SK-N-SH treated with all-trans-retinoic acid at 6 μM for 48 hours (cell line): ENCODE results near the gene PNPLA7.
"Not testable (repeated sequence)": the region's sequence is repeated elsewhere in the genome, so short reads cannot be mapped to it uniquely, and the experiment has no call there.

Experiments
- ATAC-seq: fragments of 200-7000 bp; cut with Tn5 transposase; 3 replicates; pipeline ENCODE4 v1.9.1; 2020; ENCODE audit warnings: mild to moderate bottlenecking, moderate library complexity
- ARNTL ChIP-seq: fragments of 450-650 bp; formaldehyde crosslinking; IDR thresholded peaks from 2 replicates; pipeline ENCODE4 v1.5.0; 2020; ENCODE audit warnings: low read depth, mild to moderate bottlenecking, moderate library complexity, borderline replicate concordance
- BACH2 ChIP-seq: fragments of 250-450 bp; sonication (Bioruptor Pico); IDR thresholded peaks from 2 replicates; pipeline ENCODE4 v1.9.0; 2021; ENCODE audit warnings: mild to moderate bottlenecking, borderline replicate concordance
- CREB5 ChIP-seq: fragments of 250-450 bp; sonication (Bioruptor Pico); IDR thresholded peaks from 2 replicates; pipeline ENCODE4 v1.5.1; 2020; ENCODE audit warnings: low read depth, mild to moderate bottlenecking, moderate library complexity
- CSDC2 ChIP-seq: fragments of 250-450 bp; sonication (Bioruptor Pico); IDR thresholded peaks from 2 replicates; pipeline ENCODE4 v1.5.0; 2020; ENCODE audit warnings: mild to moderate bottlenecking, moderate library complexity
- CSRNP3 ChIP-seq: fragments of 250-450 bp; sonication (Bioruptor Pico); IDR thresholded peaks from 2 replicates; pipeline ENCODE4 v1.5.1; 2021; ENCODE audit warnings: mild to moderate bottlenecking, moderate library complexity
- ESRRG ChIP-seq: fragments of 250-450 bp; sonication (Bioruptor Pico); IDR thresholded peaks from 2 replicates; pipeline ENCODE4 v1.6.1; 2021; ENCODE audit warnings: mild to moderate bottlenecking
- GLIS3 ChIP-seq: fragments of 250-450 bp; sonication (Bioruptor Pico); IDR thresholded peaks from 2 replicates; pipeline ENCODE4 v1.5.0; 2020; ENCODE audit warnings: mild to moderate bottlenecking, moderate library complexity
- ISL1 ChIP-seq: fragments of 250-450 bp; sonication (Bioruptor Pico); IDR thresholded peaks from 2 replicates; pipeline ENCODE4 v2.1.2; 2022; ENCODE audit warnings: mild to moderate bottlenecking, moderate library complexity
- OSR1 ChIP-seq: fragments of 250-450 bp; sonication (Bioruptor Pico); IDR thresholded peaks from 2 replicates; pipeline ENCODE4 v1.8.0; 2022; ENCODE audit warnings: moderate library complexity, mild to moderate bottlenecking, inconsistent platforms
- PATZ1 ChIP-seq: fragments of 250-450 bp; sonication (Bioruptor Pico); IDR thresholded peaks from 2 replicates; pipeline ENCODE4 v1.8.0; 2020; ENCODE audit warnings: mild to moderate bottlenecking, moderate library complexity, borderline replicate concordance
- POU6F1 ChIP-seq: fragments of 250-450 bp; sonication (Bioruptor Pico); IDR thresholded peaks from 2 replicates; pipeline ENCODE4 v1.8.0; 2021; ENCODE audit warnings: low read depth, mild to moderate bottlenecking, moderate library complexity, borderline replicate concordance
- PPARA ChIP-seq: fragments of 250-450 bp; sonication (Bioruptor Pico); IDR thresholded peaks from 2 replicates; pipeline ENCODE4 v1.5.0; 2020; ENCODE audit warnings: mild to moderate bottlenecking, borderline replicate concordance
- RARB ChIP-seq: fragments of 250-450 bp; sonication (Bioruptor Pico); IDR thresholded peaks from 2 replicates; pipeline ENCODE4 v1.8.0; 2021; ENCODE audit warnings: mild to moderate bottlenecking, moderate library complexity
- SNAI2 ChIP-seq: fragments of 250-450 bp; sonication (Bioruptor Pico); IDR thresholded peaks from 2 replicates; pipeline ENCODE4 v1.5.0; 2020; ENCODE audit warnings: mild to moderate bottlenecking, moderate library complexity
- TOX ChIP-seq: fragments of 250-450 bp; sonication (Bioruptor Pico); IDR thresholded peaks from 2 replicates; pipeline ENCODE4 v1.8.0; 2021; ENCODE audit warnings: mild to moderate bottlenecking, moderate library complexity, borderline replicate concordance
- TSHZ2 ChIP-seq: fragments of 250-450 bp; sonication (Bioruptor Pico); IDR thresholded peaks from 2 replicates; pipeline ENCODE4 v1.5.0; 2020; ENCODE audit warnings: mild to moderate bottlenecking, moderate library complexity
- ZC3H10 ChIP-seq: fragments of 250-450 bp; sonication (Bioruptor Pico); IDR thresholded peaks from 2 replicates; pipeline ENCODE4 v1.5.1; 2021; ENCODE audit warnings: mild to moderate bottlenecking, moderate library complexity
- ZFP3 ChIP-seq: fragments of 250-450 bp; sonication (Bioruptor Pico); IDR thresholded peaks from 2 replicates; pipeline ENCODE4 v1.5.0; 2020; ENCODE audit warnings: mild to moderate bottlenecking, moderate library complexity
- ZFP30 ChIP-seq: fragments of 450-650 bp; formaldehyde crosslinking; IDR thresholded peaks from 2 replicates; pipeline ENCODE4 v1.5.0; 2022; ENCODE audit warnings: mild to moderate bottlenecking, moderate library complexity
- ZNF565 ChIP-seq: fragments of 450-650 bp; formaldehyde crosslinking; conservative IDR thresholded peaks from 2 replicates; pipeline ENCODE4 v1.5.0; 2020; ENCODE audit warnings: low read depth, mild to moderate bottlenecking, moderate library complexity
- ZNF70 ChIP-seq: fragments of 450-650 bp; formaldehyde crosslinking; IDR thresholded peaks from 2 replicates; pipeline ENCODE4 v1.5.0; 2020; ENCODE audit warnings: mild to moderate bottlenecking, moderate library complexity
- ZNF8 ChIP-seq: fragments of 450-650 bp; formaldehyde crosslinking; IDR thresholded peaks from 2 replicates; pipeline ENCODE4 v1.5.0; 2020; ENCODE audit warnings: mild to moderate bottlenecking, moderate library complexity

PNPLA7 gene

GRCh38 chr9:137550231-137550621, at the start of gene PNPLA7:
TSS of gene PNPLA7 (minus strand) at chr9:137550402. CDS start at chr9:137550197, 205 bp downstream.
- TF ChIP-seq TOX (CRISPR knock-in tag) (no peak), SNAI2 (no peak)
- ATAC-seq: peak; percentile 73

GRCh38 chr9:137598943-137599342, 48.7 kb upstream of the PNPLA7 start:
- ATAC-seq: no peak
- TF ChIP-seq TSHZ2 (no peak), CSRNP3 (CRISPR knock-in tag) (no peak), ISL1 (CRISPR knock-in tag) (no peak), ZNF70 (no peak), ZFP30 (no peak), RARB (CRISPR knock-in tag) (no peak), BACH2 (no peak), ARNTL (no peak), PATZ1 (CRISPR knock-in tag) (no peak), SNAI2 (no peak), OSR1 (CRISPR knock-in tag) (no peak), CREB5 (CRISPR knock-in tag) (no peak), POU6F1 (no peak), CSDC2 (CRISPR knock-in tag) (no peak), ZNF565 (CRISPR knock-in tag) (no peak), TOX (CRISPR knock-in tag) (no peak), GLIS3 (CRISPR knock-in tag) (no peak), ZC3H10 (no peak), ESRRG (CRISPR knock-in tag) (no peak)

- peak; percentile 77; the same call in 1 of the 2 replicates for TF ChIP-seq ZNF8 (CRISPR knock-in tag)
Observed at GRCh38 chr9:137596577-137596976, 46.4 kb upstream of the PNPLA7 start.

GRCh38 chr9:137593176-137593575, 43.0 kb upstream of the PNPLA7 start:
- no peak for ATAC-seq
- no peak for TF ChIP-seq GLIS3 (CRISPR knock-in tag)
- TF ChIP-seq ISL1 (CRISPR knock-in tag): no peak
- TF ChIP-seq ZC3H10: no peak
- no peak for TF ChIP-seq CSRNP3 (CRISPR knock-in tag)
- TF ChIP-seq ZFP30: no peak
- TF ChIP-seq ZNF70: no peak
- TF ChIP-seq ESRRG (CRISPR knock-in tag): no peak
- TF ChIP-seq SNAI2: no peak
- TF ChIP-seq ARNTL: no peak
- TF ChIP-seq TOX (CRISPR knock-in tag): no peak
- TF ChIP-seq PPARA (CRISPR knock-in tag): no peak
- no peak for TF ChIP-seq CREB5 (CRISPR knock-in tag)
- TF ChIP-seq ZNF8 (CRISPR knock-in tag): no peak
- no peak for TF ChIP-seq ZFP3 (CRISPR knock-in tag)

More at GRCh38 chr9:137596577-137596976, 46.4 kb upstream of the PNPLA7 start:
- ATAC-seq: not testable (repeated sequence)
